ENCODE results near the gene GPRIN3. TPM values are rescaled to one million over a fixed set of nuclear protein-coding genes. Genes with fewer than 3 reads are reported as not detected.

GPRIN3 gene
- total and polyA plus RNA-seq, 2 of the 13 experiments (the other 11 are each of a cell fraction or from before 2014, with no cell fraction given) = not detected

Other genes with a start within 250 kb of the GPRIN3 start
- gene TIGD2, start 196.3 kb downstream of the GPRIN3 start, total RNA-seq (2016; rRNA removed; fragmentation: Illumina TruSeq; extraction: Trizol) = 15.5 and 16.7 TPM in 2 replicates
- 3.1 and 3.8 TPM in 2 replicates for gene TIGD2, start 196.3 kb downstream of the GPRIN3 start, polyA plus RNA-seq (2011; rRNA removed)

Data from HepG2 (cell line).